Measurements from ENCODE around the gene ZYG11A.

- TF ChIP-seq POLR2AphosphoS5 (IDR thresholded peaks at IDR 0.05), result no peak
- TF ChIP-seq CTCF (IDR thresholded peaks at IDR 0.05), result no peak
- TF ChIP-seq EP300 (IDR thresholded peaks at IDR 0.05), result no peak
- no peak for TF ChIP-seq POLR2A (IDR thresholded peaks at IDR 0.05)
Measured at GRCh38 chr1:52880206-52880605, 37.6 kb downstream of the ZYG11A start.
